ENCODE results near the gene CD300H. TPM values are rescaled to one million over a fixed set of nuclear protein-coding genes. Genes with fewer than 3 reads are reported as not detected.

CD300H gene
- total RNA-seq, 1 donor from 2014 or later, result not detected

GRCh38 chr17:74552037-74552436, 15.3 kb downstream of the CD300H start:
- H3K4me3 ChIP-seq (ENCODE audit: low read depth, low read length), result no peak overlapping the region
- H3K27me3 ChIP-seq (ENCODE audit: control insufficient read depth, insufficient read depth, low read length), result no peaks in the 10 kb centered on the region
- no peak for TF ChIP-seq CTCF (IDR thresholded peaks at IDR 0.05; ENCODE audit: insufficient read depth, low read length, poor library complexity, severe bottlenecking)
- H3K36me3 ChIP-seq (ENCODE audit: control insufficient read depth, insufficient read depth, low read length), result no peaks in the 10 kb centered on the region
- DNase-seq (ENCODE audit: low read depth), result peak; percentile 12

GRCh38 chr17:74550602-74551001, 16.7 kb downstream of the CD300H start:
- Histone ChIP-seq H3K27me3 (ENCODE audit: control insufficient read depth, insufficient read depth, low read length) (no peaks in the 10 kb centered on the region), H3K36me3 (ENCODE audit: control insufficient read depth, insufficient read depth, low read length) (no peaks in the 10 kb centered on the region), H3K4me3 (ENCODE audit: low read depth, low read length) (no peak overlapping the region)
- TF ChIP-seq CTCF (IDR thresholded peaks at IDR 0.05; ENCODE audit: insufficient read depth, low read length, poor library complexity, severe bottlenecking), result no peak
- DNase-seq (ENCODE audit: low read depth), result no peak

- Histone ChIP-seq H3K27me3 (ENCODE audit: control insufficient read depth, insufficient read depth, low read length) (no peaks in the 10 kb centered on the region), H3K36me3 (ENCODE audit: control insufficient read depth, insufficient read depth, low read length) (no peaks in the 10 kb centered on the region), H3K4me3 (ENCODE audit: low read depth, low read length) (no peak overlapping the region)
- TF ChIP-seq CTCF (IDR thresholded peaks at IDR 0.05; ENCODE audit: insufficient read depth, low read length, poor library complexity, severe bottlenecking), result no peak
- no peak for DNase-seq (ENCODE audit: low read depth)
Observed at GRCh38 chr17:74549343-74549742, 18.0 kb downstream of the CD300H start.

GRCh38 chr17:74547736-74548135, 19.6 kb downstream of the CD300H start:
- Histone ChIP-seq H3K4me3 (ENCODE audit: low read depth, low read length) (no peak overlapping the region), H3K36me3 (ENCODE audit: control insufficient read depth, insufficient read depth, low read length) (no peaks in the 10 kb centered on the region), H3K27me3 (ENCODE audit: control insufficient read depth, insufficient read depth, low read length) (no peaks in the 10 kb centered on the region)
- no peak for DNase-seq (ENCODE audit: low read depth)
- no peak for TF ChIP-seq CTCF (IDR thresholded peaks at IDR 0.05; ENCODE audit: insufficient read depth, low read length, poor library complexity, severe bottlenecking)

DNA sequence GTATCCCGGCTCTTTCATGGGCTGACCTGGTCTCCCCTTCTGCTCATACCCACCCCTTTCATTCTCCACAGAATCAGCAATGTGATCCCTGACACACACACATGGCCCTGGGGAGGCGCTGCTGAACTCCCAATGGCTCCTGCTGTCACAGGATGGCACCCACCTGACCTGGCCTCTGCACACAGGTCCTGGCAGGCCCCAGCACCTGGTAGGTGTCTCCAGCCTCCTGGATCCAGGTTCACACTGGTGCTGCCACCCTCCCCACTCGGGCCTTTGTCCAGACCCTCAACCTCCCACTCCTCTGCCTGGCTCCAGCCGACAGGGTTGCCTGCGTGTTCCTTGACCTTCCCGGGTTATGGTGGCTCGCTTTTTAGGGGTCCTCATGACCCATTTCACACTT, 20.0 kb downstream of the CD300H start:
- Histone ChIP-seq H3K27me3 (ENCODE audit: control insufficient read depth, insufficient read depth, low read length) (no peaks in the 10 kb centered on the region), H3K36me3 (ENCODE audit: control insufficient read depth, insufficient read depth, low read length) (no peaks in the 10 kb centered on the region), H3K4me3 (ENCODE audit: low read depth, low read length) (no peak overlapping the region)
- no peak for DNase-seq (ENCODE audit: low read depth)
- no peak for TF ChIP-seq CTCF (IDR thresholded peaks at IDR 0.05; ENCODE audit: insufficient read depth, low read length, poor library complexity, severe bottlenecking)

- no peak for TF ChIP-seq CTCF (IDR thresholded peaks at IDR 0.05; ENCODE audit: insufficient read depth, low read length, poor library complexity, severe bottlenecking)
- H3K27me3 ChIP-seq (ENCODE audit: control insufficient read depth, insufficient read depth, low read length), result no peaks in the 10 kb centered on the region
- H3K36me3 ChIP-seq (ENCODE audit: control insufficient read depth, insufficient read depth, low read length), result no peaks in the 10 kb centered on the region
Observed at GRCh38 chr17:74546586-74546985, 20.7 kb downstream of the CD300H start.

More at GRCh38 chr17:74546586-74546985, 20.7 kb downstream of the CD300H start:
- H3K4me3 ChIP-seq (ENCODE audit: low read depth, low read length), result no peak overlapping the region
- DNase-seq (ENCODE audit: low read depth), result no peak
